ENCODE results near the gene STARD10. TPM values are rescaled to one million over a fixed set of nuclear protein-coding genes. Genes with fewer than 3 reads are reported as not detected.

The STARD10 gene
- total and polyA plus RNA-seq, 2 of the 8 experiments (the other 6 are each of a cell fraction or from before 2014, with no cell fraction given): 23.7 to 35.7 TPM

- TF ChIP-seq CHD7 (IDR thresholded peaks at IDR 0.05; ENCODE audit: insufficient replicate concordance, low read length) (no peak), RFX5 (IDR thresholded peaks at IDR 0.05; ENCODE audit: borderline replicate concordance, low read depth, low read length) (no peak), JUN (IDR thresholded peaks at IDR 0.05; ENCODE audit: low read depth, low read length) (no peak), CHD2 (IDR thresholded peaks at IDR 0.05; ENCODE audit: low read length) (no peak), SIRT6 (IDR thresholded peaks at IDR 0.05; ENCODE audit: low read length) (no peak), POLR2A (IDR thresholded peaks at IDR 0.05; ENCODE audit: control extremely low read depth in 1 of 2, low read depth in 2 of 2, low read length in 2 of 2) (peak in 1 of 2 experiments; percentile 32; a peak in 1 of 3 replicates), MAFK (IDR thresholded peaks at IDR 0.05; ENCODE audit: low read depth, low read length) (no peak), TEAD4 (IDR thresholded peaks at IDR 0.05; ENCODE audit: low read depth, low read length) (no peak), ASH2L (IDR thresholded peaks at IDR 0.05; ENCODE audit: low read length) (no peak), RXRA (IDR thresholded peaks at IDR 0.05; ENCODE audit: insufficient read depth, low read depth, low read length) (no peak), RBBP5 (IDR thresholded peaks at IDR 0.05; ENCODE audit: borderline replicate concordance, low read depth, low read length) (0 out of 2 replicates have a peak, but pooled peaks have one; percentile 72)
These were observed 41.5 kb downstream of the STARD10 start, which contains the start of gene ARAP1 (continued) for GRCh38 chr11:72752088-72752914.

Data from H1 (cell line).